GM23338 (cell line): ENCODE results near the gene TWIST2. TPM values are rescaled to one million over a fixed set of nuclear protein-coding genes. Genes with fewer than 3 reads are reported as not detected.

Source experiments
- ATAC-seq: fragments of 200-7000 bp; cut with Tn5 transposase; 3 replicates; pipeline ENCODE4 v1.9.1; 2020
- DNase-seq: peaks from one replicate; pipeline ENCODE4 v3.0.0-alpha.2; 2015; ENCODE audit warnings: low spot score
- H2AFZ ChIP-seq: fragments of 200-600 bp; sonication (generic); 2 replicates; pipeline ENCODE4 v1.8.0; 2016; ENCODE audit warnings: antibody characterized with exemption, mild to moderate bottlenecking, moderate library complexity
- H3F3A ChIP-seq: fragments of 200-600 bp; sonication (generic); replicated peaks from 2 replicates; pipeline ENCODE4 v1.8.0; 2017; ENCODE audit warnings: antibody characterized with exemption, mixed run types, low read depth
- H3K27ac ChIP-seq: fragments of 200-600 bp; sonication (generic); 2 replicates; pipeline ENCODE4 v1.6.1; 2016; ENCODE audit warnings: low read depth
- H3K27me3 ChIP-seq: fragments of 200-600 bp; sonication (generic); 2 replicates; pipeline ENCODE4 v1.8.0; 2016; ENCODE audit warnings: mild to moderate bottlenecking, mixed run types, moderate library complexity; ENCODE audit not compliant: insufficient read depth
- H3K36me3 ChIP-seq: fragments of 200-600 bp; sonication (generic); 2 replicates; pipeline ENCODE4 v1.8.0; 2016; ENCODE audit warnings: mild to moderate bottlenecking; ENCODE audit not compliant: insufficient read depth
- H3K4me1 ChIP-seq: fragments of 200-600 bp; sonication (generic); 2 replicates; pipeline ENCODE4 v1.8.0; 2016; ENCODE audit warnings: mild to moderate bottlenecking, moderate library complexity; ENCODE audit not compliant: insufficient read depth
- H3K4me2 ChIP-seq: fragments of 200-600 bp; sonication (generic); 2 replicates; pipeline ENCODE4 v1.7.1; 2017; ENCODE audit warnings: mixed run types
- H3K4me3 ChIP-seq: fragments of 200-600 bp; sonication (generic); 2 replicates; pipeline ENCODE4 v1.6.1; 2016; ENCODE audit warnings: mixed run types
- H3K79me2 ChIP-seq: fragments of 200-600 bp; sonication (generic); replicated peaks from 2 replicates; pipeline ENCODE4 v1.8.0; 2017; ENCODE audit warnings: mild to moderate bottlenecking; ENCODE audit not compliant: insufficient read depth
- H3K9me2 ChIP-seq: fragments of 200-600 bp; sonication (generic); 2 replicates; pipeline ENCODE4 v1.8.0; 2017; ENCODE audit not compliant: insufficient read depth
- H4K20me1 ChIP-seq: fragments of 200-600 bp; sonication (generic); replicated peaks from 2 replicates; pipeline ENCODE4 v1.8.0; 2017; ENCODE audit warnings: mild to moderate bottlenecking; ENCODE audit not compliant: insufficient read depth
- H3K27ac Mint-ChIP-seq: 2 replicates; pipeline ENCODE4 v1.8.0; 2020; ENCODE audit warnings: inconsistent platforms, mild to moderate bottlenecking, moderate library complexity, mixed read lengths
- H3K27me3 Mint-ChIP-seq: 3 replicates; pipeline ENCODE4 v1.8.0; 2022; ENCODE audit warnings: low read depth, mild to moderate bottlenecking, moderate library complexity, mixed read lengths, inconsistent platforms; ENCODE audit not compliant: insufficient read depth, poor library complexity
- H3K36me3 Mint-ChIP-seq: 3 replicates; pipeline ENCODE4 v1.8.0; 2021; ENCODE audit warnings: low read depth, mild to moderate bottlenecking, inconsistent platforms, moderate library complexity, mixed read lengths
- H3K4me1 Mint-ChIP-seq: 3 replicates; pipeline ENCODE4 v1.8.0; 2020; ENCODE audit warnings: mild to moderate bottlenecking, inconsistent platforms, mixed read lengths
- H3K4me3 Mint-ChIP-seq: 3 replicates; pipeline ENCODE4 v1.8.0; 2021; ENCODE audit warnings: moderate library complexity, mild to moderate bottlenecking, inconsistent platforms, mixed read lengths
- H3K9me3 Mint-ChIP-seq: 3 replicates; pipeline ENCODE4 v1.8.0; 2020; ENCODE audit warnings: moderate library complexity, mild to moderate bottlenecking, inconsistent platforms, mixed read lengths
- CREB1 ChIP-seq: fragments of 250-450 bp; sonication (Bioruptor Pico); IDR thresholded peaks from 2 replicates; pipeline ENCODE4 v1.5.0; 2020; ENCODE audit warnings: low read depth, mild to moderate bottlenecking, moderate library complexity
- JUNB ChIP-seq: IDR thresholded peaks from one replicate; pipeline ENCODE4 v1.6.1; 2016; ENCODE audit warnings: antibody characterized with exemption; ENCODE audit not compliant: unreplicated experiment
- NANOG ChIP-seq: IDR thresholded peaks from 2 replicates; pipeline ENCODE4 v1.6.1; 2016; ENCODE audit warnings: antibody characterized with exemption, borderline replicate concordance
- ZNF331 ChIP-seq: fragments of 250-450 bp; sonication (Bioruptor Pico); IDR thresholded peaks from 2 replicates; pipeline ENCODE4 v1.5.0; 2020; ENCODE audit warnings: low read depth, mild to moderate bottlenecking, moderate library complexity
- polyA plus RNA-seq: library from polyadenylated mRNA; unstranded; fragments of >200 nt; fragmentation: Nextera tagmentation; extraction: Ambion mirVana; gene quantifications from 2 replicates; pipeline ENCODE4 v1.2.1, GENCODE V29; 2016
- total RNA-seq: library from RNA; depleted of rRNA; stranded (reverse); fragments of >200 nt; shearing (Covaris generic); gene quantifications from 2 replicates; pipeline ENCODE4 v1.2.3, GENCODE V29; 2014
- TF ChIP-seq, protein P1 (sequence below): fragments of 250-450 bp; sonication (Bioruptor Pico); IDR thresholded peaks from 2 replicates; pipeline ENCODE4 v1.5.0; 2020; ENCODE audit warnings: mild to moderate bottlenecking, moderate library complexity
- TF ChIP-seq, protein P2 (sequence below): IDR thresholded peaks from 2 replicates; pipeline ENCODE4 v1.6.1; 2016; ENCODE audit warnings: antibody characterized with exemption
- TF ChIP-seq, protein P3 (sequence below): IDR thresholded peaks from one replicate; pipeline ENCODE4 v1.6.1; 2018; ENCODE audit warnings: antibody characterized with exemption; ENCODE audit not compliant: unreplicated experiment

Gene TWIST2
- total and polyA plus RNA-seq, 2 experiments from 2014 or later: 7.0 to 12.5 TPM

DNA sequence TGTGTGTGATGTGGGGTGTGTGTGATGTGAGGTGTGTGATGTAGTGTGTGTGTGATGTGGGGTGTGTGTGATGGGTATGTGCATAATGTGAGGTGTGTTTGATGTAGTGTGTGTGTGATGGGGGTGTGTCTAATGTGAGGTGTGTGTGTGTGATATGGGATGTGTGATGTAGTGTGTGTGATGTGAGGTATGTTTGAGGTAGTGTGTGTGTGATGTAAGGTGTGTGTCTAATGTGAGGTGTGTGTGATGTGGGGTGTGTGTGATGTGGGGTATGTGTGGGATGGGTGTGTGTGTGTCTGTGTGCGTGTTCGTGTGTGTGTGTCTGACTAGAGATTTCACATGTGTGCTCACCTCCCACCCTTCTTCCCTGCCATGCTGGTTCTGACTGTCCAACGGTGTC is 56.3 kb downstream of the TWIST2 start (continued):
- TF ChIP-seq, protein P1, sequence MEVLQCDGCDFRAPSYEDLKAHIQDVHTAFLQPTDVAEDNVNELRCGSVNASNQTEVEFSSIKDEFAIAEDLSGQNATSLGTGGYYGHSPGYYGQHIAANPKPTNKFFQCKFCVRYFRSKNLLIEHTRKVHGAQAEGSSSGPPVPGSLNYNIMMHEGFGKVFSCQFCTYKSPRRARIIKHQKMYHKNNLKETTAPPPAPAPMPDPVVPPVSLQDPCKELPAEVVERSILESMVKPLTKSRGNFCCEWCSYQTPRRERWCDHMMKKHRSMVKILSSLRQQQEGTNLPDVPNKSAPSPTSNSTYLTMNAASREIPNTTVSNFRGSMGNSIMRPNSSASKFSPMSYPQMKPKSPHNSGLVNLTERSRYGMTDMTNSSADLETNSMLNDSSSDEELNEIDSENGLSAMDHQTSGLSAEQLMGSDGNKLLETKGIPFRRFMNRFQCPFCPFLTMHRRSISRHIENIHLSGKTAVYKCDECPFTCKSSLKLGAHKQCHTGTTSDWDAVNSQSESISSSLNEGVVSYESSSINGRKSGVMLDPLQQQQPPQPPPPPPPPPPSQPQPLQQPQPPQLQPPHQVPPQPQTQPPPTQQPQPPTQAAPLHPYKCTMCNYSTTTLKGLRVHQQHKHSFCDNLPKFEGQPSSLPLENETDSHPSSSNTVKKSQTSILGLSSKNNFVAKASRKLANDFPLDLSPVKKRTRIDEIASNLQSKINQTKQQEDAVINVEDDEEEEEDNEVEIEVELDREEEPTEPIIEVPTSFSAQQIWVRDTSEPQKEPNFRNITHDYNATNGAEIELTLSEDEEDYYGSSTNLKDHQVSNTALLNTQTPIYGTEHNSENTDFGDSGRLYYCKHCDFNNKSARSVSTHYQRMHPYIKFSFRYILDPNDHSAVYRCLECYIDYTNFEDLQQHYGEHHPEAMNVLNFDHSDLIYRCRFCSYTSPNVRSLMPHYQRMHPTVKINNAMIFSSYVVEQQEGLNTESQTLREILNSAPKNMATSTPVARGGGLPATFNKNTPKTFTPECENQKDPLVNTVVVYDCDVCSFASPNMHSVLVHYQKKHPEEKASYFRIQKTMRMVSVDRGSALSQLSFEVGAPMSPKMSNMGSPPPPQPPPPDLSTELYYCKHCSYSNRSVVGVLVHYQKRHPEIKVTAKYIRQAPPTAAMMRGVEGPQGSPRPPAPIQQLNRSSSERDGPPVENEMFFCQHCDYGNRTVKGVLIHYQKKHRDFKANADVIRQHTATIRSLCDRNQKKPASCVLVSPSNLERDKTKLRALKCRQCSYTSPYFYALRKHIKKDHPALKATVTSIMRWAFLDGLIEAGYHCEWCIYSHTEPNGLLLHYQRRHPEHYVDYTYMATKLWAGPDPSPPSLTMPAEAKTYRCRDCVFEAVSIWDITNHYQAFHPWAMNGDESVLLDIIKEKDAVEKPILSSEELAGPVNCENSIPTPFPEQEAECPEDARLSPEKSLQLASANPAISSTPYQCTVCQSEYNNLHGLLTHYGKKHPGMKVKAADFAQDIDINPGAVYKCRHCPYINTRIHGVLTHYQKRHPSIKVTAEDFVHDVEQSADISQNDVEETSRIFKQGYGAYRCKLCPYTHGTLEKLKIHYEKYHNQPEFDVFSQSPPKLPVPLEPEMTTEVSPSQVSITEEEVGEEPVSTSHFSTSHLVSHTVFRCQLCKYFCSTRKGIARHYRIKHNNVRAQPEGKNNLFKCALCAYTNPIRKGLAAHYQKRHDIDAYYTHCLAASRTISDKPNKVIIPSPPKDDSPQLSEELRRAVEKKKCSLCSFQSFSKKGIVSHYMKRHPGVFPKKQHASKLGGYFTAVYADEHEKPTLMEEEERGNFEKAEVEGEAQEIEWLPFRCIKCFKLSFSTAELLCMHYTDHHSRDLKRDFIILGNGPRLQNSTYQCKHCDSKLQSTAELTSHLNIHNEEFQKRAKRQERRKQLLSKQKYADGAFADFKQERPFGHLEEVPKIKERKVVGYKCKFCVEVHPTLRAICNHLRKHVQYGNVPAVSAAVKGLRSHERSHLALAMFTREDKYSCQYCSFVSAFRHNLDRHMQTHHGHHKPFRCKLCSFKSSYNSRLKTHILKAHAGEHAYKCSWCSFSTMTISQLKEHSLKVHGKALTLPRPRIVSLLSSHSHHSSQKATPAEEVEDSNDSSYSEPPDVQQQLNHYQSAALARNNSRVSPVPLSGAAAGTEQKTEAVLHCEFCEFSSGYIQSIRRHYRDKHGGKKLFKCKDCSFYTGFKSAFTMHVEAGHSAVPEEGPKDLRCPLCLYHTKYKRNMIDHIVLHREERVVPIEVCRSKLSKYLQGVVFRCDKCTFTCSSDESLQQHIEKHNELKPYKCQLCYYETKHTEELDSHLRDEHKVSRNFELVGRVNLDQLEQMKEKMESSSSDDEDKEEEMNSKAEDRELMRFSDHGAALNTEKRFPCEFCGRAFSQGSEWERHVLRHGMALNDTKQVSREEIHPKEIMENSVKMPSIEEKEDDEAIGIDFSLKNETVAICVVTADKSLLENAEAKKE: no peak
- TF ChIP-seq, protein P2, sequence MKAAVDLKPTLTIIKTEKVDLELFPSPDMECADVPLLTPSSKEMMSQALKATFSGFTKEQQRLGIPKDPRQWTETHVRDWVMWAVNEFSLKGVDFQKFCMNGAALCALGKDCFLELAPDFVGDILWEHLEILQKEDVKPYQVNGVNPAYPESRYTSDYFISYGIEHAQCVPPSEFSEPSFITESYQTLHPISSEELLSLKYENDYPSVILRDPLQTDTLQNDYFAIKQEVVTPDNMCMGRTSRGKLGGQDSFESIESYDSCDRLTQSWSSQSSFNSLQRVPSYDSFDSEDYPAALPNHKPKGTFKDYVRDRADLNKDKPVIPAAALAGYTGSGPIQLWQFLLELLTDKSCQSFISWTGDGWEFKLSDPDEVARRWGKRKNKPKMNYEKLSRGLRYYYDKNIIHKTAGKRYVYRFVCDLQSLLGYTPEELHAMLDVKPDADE: no peak
- TF ChIP-seq NANOG (no peak), ZNF331 (no peak)

DNA sequence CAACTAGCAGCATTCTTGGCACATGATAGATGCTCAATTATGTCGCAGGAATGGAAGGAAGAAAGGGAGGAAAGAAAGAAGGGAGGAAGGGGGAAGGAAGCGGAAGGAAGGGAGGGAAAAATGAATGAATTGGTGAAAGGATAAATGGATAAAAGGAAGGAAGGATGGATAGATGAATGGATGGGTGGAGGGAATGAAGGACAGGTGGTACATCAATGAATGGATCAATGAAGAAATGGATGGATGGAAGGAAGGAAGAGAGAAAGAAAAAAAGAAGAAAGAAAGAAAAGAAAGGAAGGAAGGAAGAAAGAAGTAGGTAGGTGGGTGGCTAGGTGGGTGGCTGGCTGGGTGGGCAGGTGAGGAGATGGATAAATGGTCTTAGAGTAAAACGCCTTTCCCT is 56.8 kb downstream of the TWIST2 start:
- Mint-ChIP-seq H3K27ac (no peak overlapping the region), H3K27me3 (peaks cover 3% of the 10 kb centered on the region)
- no peak for DNase-seq
- no peak for TF ChIP-seq JUNB
- TF ChIP-seq NANOG: no peak
- TF ChIP-seq, protein P3, sequence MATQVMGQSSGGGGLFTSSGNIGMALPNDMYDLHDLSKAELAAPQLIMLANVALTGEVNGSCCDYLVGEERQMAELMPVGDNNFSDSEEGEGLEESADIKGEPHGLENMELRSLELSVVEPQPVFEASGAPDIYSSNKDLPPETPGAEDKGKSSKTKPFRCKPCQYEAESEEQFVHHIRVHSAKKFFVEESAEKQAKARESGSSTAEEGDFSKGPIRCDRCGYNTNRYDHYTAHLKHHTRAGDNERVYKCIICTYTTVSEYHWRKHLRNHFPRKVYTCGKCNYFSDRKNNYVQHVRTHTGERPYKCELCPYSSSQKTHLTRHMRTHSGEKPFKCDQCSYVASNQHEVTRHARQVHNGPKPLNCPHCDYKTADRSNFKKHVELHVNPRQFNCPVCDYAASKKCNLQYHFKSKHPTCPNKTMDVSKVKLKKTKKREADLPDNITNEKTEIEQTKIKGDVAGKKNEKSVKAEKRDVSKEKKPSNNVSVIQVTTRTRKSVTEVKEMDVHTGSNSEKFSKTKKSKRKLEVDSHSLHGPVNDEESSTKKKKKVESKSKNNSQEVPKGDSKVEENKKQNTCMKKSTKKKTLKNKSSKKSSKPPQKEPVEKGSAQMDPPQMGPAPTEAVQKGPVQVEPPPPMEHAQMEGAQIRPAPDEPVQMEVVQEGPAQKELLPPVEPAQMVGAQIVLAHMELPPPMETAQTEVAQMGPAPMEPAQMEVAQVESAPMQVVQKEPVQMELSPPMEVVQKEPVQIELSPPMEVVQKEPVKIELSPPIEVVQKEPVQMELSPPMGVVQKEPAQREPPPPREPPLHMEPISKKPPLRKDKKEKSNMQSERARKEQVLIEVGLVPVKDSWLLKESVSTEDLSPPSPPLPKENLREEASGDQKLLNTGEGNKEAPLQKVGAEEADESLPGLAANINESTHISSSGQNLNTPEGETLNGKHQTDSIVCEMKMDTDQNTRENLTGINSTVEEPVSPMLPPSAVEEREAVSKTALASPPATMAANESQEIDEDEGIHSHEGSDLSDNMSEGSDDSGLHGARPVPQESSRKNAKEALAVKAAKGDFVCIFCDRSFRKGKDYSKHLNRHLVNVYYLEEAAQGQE: no peak
- no peak for TF ChIP-seq ZNF331
- no peak for TF ChIP-seq CREB1 (CRISPR knock-in tag)

More for the DNA sequence above, 56.8 kb downstream of the TWIST2 start:
- no peaks in the 10 kb centered on the region; the same call in 2 of the 3 replicates for H3K36me3 Mint-ChIP-seq
- no peak overlapping the region for H2AFZ ChIP-seq
- H3K4me3 ChIP-seq: no peak overlapping the region
- peaks cover 1% of the 10 kb centered on the region; the same call in 2 of the 3 replicates for H3K4me1 Mint-ChIP-seq
- no peaks in the 10 kb centered on the region for H3K4me1 ChIP-seq
- no peaks in the 10 kb centered on the region for H3K9me2 ChIP-seq
- no peaks in the 10 kb centered on the region for H3K27me3 ChIP-seq
- H3K4me2 ChIP-seq: no peak overlapping the region
- no peaks in the 10 kb centered on the region for H3K9me3 Mint-ChIP-seq
- no peaks in the 10 kb centered on the region for H3K36me3 ChIP-seq
- H3F3A ChIP-seq: 0 out of 2 replicates have a peak, but pooled peaks cover 5% of the 10 kb centered on the region
- no peak overlapping the region for H3K4me3 Mint-ChIP-seq
- ATAC-seq: no peak
- H3K27ac ChIP-seq: no peak overlapping the region
- H3K79me2 ChIP-seq: no peaks in the 10 kb centered on the region
- no peaks in the 10 kb centered on the region for H4K20me1 ChIP-seq
